ENCODE data around the gene DOCK4.
A peak's percentile ranks its signal among the peaks of the same experiment; 100 is the strongest.
"Not testable (repeated sequence)": the region's sequence is repeated elsewhere in the genome, so short reads cannot be mapped to it uniquely, and the experiment has no call there.

Gene DOCK4

DNA sequence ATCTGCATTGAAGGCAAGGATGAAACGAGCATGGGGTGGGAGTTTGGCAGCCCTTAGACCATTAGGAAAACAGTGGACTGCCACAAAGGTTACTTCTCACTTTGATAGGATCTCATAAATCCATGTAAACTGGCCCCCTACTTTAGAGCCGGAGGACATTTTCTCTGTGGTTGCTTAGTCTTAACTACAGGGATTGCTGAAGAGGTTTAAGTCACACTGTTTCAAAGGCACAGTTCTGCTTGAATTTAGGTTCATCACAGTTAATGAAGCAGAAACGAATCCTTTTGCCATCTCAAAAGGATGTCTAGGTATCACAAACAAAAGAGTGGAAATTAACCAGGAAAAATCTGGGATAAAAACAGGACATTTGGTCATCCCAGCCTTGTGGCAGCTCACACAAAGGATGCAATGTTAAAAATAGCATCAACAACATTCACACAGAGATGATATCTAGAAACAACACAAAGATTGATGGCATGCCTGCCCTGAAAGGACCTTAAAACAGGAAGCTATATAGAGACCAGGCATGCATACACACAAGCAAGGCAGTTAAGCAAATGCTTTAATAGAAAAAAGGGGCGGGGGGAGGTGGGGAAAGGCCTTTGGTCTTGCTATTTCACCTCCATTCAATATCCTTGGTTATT lies 74.0 kb downstream of the DOCK4 start:
- no peak for DNase-seq

DNA sequence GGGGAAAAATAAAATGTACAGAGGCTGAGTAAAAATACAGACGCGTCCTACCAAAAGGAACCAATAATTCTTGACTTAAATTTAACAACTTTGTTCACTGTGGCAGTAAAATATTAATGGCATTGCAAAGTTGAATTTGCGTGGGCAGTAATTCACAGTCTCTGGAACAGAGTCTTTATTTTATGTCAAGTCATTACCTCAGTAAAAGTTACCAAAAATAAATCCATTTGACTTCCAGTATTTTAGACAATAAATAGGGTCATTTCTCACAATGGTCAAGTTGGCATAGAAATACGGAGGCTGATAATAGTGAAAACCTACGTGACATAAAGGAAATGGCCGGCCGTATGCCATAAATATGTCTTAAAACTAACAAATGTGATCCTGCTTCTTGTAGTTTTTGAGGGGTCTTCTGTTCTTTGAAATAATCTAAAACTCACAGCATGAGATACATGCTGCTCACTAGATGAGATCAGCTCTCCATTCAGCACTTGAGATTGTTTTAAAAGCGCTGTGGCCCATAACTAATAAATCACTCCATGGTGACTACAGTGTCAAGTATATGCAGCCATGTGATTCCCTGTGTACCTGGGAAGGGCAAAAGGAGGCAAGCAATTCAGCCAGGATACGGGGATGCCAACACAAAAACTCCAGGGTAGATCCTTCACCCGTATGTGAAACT lies 75.3 kb downstream of the DOCK4 start:
- no peak for DNase-seq

DNA sequence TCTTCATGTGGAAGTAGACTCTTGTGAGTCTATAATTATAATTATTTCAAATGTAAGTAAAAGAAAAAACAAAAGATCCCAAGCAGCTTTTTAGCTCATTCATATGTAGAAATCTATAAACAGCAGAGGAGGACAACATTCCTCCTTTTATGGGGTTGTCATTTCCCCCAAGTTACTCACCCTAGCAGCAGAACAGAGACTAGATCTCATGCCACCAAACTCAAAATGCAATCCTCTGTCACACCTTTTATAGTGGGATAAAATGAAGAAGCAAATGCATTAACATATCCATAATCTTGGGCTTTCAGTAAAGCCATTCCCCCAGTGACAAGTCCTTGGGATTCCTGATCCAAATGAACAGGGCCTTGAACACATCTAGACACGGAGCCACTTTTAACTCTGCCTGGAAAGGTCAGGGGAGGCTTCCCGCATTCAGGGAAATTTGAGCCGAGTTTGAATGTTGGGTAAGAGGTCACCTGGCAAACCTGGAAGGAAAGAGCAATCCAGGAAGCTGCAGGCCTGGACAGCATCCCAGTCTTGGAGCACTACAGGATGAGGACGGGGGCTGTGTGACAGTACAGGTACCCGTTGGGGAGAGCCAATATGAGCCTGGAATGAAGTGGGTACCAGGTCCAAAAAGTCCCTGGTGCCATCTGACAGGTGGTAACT lies 76.4 kb downstream of the DOCK4 start:
- DNase-seq, result peak; percentile 31

DNA sequence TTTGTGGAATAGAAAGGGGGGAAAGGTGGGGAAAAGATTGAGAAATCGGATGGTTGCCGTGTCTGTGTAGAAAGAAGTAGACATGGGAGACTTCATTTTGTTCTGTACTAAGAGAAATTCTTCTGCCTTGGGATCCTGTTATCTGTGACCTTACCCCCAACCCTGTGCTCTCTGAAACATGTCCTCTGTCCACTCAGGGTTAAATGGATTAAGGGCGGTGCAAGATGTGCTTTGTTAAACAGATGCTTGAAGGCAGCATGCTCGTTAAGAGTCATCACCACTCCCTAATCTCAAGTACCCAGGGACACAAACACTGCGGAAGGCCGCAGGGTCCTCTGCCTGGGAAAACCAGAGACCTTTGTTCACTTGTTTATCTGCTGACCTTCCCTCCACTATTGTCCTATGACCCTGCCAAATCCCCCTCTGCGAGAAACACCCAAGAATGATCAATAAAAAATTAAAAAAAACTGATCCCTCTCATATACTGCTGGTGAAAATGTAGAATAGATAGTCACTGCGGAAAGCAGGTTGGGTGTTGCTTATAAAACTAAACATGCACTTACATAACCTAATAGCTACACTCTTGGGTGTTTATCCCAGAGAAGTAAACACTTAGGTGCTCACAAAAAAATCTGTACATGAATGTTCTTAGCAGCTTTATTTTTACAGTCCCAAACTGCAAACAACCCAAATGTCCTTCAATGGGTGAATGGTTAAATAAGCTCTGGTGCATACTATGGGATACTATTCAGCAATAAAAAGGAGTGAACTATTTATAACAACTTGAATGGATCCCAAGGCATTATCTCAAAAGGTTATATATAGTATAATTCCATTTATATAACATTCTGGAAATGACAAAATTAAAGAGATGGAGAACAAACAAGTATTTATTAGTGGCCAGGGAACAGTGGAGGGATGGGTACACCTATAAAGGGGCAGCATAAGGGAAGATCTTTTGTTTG lies 77.5 kb downstream of the DOCK4 start:
- not testable (repeated sequence) for DNase-seq

DNA sequence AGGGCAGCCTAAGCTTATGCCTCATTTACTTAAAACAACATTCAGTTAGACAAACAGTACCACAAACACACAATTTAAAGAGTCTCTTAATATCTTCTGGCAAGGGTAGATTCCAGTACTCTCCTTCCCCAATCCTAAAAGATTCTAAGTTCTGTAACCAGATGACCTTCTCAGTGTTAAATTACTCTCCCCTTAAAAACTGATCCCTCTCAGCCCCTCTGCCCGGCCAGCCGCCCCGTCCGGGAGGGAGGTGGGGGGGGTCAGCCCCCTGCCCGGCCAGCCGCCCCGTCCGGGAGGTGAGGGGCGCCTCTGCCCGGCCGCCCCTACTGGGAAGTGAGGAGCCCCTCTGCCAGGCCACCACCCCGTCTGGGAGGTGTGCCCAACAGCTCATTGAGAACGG lies 78.2 kb downstream of the DOCK4 start:
- not testable (repeated sequence) for DNase-seq

DNA sequence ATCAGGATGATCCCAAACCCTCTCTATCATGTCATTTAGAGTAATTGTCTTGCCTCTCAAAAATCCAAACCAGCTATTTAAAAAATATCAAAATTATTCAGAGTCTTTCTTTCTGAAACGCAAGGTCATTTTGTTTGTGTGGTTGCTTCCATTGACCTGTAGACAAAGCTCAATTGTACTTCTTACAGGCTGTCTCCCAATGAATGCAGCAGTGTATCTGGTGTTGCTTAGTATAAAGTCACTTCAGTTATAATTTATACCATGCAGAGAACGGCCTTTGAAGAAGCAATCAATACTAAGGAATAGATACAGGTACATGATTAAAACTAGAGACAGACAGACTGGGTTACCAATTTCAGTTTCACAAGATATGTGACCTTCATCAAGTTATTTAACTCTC lies 80.9 kb downstream of the DOCK4 start:
- DNase-seq, result no peak

DNA sequence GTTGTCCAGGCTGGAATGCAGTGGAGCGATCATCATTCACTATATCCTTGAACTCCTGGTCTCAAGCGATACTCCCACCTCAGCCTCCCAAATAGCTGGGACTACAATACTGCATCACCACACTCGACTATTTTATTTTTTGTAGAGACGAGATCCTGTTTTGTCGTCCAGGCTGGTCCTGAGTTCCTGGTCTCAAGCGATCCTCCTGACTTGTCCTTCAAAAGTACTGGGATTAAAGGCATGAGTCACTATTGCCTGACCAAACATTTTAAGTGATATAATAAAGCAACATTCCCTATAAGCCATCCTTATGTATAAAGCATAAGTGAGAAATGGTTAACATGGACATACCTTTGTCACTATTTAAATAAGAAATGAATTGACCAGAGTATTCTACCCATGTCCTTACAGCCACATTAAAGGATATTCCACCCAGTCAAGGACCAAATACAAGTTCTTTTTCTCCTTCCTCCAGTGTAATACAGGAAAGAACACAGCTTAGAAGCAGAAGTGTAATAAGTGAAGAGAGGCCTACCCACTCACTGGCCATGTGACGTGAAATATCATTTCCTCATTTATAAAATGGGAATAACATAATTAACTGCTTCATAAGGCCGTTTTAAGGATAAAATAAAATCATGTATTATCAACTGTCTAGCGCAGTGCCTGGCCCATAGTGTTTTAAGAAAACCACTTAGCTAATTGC lies 82.0 kb downstream of the DOCK4 start:
- no peak for DNase-seq

DNA sequence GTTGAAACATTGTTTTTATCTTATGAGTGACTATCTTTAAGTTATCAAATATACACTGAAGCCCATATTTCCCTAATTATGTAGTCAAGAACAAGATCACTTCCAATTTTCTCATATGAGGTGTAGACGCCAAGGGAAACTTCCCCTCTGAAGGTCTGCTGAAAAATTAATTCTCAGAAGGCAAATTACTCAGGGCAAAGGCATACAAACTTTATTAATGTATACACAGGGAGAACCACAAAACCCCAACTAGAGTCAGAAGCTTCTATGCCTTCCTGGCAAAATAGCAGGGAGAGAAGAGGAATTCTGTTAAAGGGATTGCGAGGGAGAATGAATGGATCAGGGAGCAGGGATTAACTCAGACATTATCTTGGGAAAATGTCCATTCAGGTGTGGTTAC lies 83.4 kb downstream of the DOCK4 start:
- DNase-seq, result no peak

DNA sequence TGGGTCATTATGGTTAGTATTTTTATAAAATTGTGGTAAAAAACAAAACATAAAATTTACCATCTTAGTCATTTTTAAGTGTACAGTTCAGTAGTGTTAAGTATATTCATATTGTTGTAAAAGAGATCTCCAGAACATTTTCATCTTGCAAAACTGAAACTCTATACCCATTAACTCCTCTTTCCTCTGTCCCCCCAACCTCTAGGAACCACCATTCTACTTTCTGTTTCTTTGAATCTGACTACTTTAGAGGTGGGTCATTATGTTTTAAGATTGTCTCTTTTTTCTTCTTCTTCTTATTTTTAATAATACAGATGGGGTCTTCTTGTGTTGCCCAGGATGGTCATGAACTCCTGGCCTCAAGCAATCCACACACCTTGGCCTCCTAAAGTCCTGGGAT lies 84.1 kb downstream of the DOCK4 start:
- no peak for DNase-seq

DNA sequence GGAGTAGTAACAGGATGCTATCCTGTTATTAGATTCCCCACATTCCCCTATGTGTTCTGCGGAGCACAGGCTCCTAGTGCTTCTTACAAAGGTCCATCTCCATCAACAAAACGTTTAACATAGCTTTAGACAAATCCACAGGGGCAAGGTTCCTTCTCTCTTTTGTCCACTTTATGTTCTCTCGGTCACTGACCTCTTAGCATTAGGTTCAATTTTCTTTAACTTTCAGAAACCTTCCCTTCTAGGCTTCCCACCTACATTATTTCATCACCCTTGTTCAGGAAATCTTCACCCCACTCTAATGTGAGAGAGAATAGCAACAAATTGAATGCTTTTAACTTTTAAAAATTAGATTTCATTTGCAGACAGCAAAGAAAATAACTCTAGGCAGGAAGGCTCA lies 84.9 kb downstream of the DOCK4 start:
- no peak for DNase-seq

DNA sequence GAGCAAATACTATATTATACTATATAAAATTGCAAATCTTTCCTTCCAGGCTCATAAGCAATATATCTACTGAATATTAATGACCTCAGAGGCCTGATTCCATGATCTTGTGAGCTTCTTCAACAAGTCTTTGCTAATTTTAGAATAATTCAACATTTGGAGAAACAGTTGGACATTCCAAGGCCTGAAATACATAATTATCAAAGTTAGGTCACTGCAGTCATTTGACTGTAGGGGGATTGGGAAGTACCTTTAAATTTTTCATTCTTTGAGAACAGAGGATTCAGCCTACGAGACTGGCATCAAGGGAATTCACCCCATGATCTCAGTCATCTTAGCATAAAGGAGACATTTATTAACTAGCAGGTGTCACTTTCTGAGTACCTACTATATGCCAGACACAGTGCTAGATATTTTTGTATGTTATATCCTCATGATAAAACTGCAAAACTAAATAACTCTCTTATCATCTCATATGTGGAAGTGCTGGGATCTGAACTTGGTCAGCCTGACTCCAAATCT lies 85.4 kb downstream of the DOCK4 start:
- no peak for DNase-seq

DNA sequence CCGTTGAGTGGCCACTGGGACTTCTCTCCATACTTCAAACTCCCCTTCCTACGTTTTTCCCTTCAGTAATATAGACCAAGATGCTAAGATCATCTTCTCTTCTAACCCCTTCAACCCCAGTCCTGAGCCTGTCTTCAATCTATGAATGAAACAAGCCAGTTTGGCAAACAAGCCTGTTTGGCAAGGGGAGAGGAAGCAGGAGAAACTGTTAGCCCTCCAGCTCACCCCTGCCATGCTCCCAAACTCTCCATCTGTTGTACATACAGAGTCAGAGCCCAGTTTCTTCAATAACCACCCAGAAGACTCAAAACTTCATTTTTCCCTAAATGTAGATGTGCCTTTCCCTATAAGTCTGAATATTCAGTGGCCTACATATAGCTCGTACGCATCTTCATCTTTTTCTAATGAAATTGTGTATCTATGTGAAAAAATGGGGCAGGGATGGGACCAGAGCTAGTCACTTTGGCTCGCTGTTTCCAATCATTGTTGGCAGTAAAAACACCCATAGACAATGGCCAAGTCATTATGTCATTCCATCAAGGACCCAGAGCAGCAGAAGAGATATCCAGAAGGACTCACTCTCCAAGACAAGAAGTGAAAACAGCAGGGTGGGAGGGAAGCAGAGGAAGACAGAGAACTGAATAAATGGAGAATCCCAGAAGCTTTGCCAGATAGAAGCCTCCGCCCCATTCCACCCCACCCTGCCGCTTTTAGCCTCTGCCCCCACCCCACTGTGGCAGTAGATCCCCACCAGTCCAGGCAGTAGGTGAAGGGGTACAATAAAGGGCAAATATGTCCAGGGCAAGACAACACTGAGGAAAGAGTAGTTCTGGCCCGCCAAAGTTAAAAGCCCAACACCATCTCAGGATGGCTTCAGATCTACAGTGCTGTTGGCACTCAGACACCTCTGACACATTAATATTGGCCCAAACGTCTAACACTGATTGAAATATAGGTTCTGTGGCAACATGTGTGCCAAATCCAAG lies 87.3 kb downstream of the DOCK4 start:
- DNase-seq, result no peak

DNA sequence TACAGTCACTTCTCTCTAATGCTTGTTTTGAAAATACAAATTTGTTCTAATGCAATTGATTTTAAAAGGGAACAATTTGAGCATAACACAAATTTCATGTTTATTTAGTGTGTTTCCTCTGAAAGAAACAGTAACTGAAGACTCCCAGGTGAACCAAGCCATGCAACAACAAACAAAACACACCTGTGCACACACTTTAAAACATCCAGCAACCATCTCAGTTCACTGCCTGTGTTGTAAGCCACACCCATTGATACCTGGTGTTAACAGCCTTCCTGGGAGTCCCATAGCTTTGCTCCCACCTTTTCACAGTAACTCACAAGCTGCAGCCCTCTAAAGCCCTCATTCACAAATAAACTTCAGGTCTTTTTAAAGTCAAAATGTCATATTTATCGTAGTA lies 89.3 kb downstream of the DOCK4 start:
- DNase-seq, result no peak

DNA sequence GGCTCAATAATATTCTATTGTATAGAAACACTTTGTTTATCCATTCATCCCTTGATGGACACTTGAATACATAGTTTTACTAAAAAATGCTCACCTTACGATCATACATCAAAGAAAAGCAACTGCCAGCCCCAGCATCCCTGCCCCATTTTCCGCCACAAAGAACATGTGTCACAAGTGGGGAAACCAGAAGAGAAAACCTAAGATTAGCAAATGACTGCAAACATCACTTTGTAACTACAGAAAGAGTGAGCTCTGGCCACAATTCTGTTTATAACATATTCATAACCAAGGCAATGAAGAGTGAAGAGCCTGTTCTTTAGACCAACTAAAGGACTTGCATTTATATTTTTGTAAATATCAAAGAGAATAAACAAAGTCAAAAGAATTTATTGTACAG lies 89.8 kb downstream of the DOCK4 start:
- no peak for DNase-seq

DNA sequence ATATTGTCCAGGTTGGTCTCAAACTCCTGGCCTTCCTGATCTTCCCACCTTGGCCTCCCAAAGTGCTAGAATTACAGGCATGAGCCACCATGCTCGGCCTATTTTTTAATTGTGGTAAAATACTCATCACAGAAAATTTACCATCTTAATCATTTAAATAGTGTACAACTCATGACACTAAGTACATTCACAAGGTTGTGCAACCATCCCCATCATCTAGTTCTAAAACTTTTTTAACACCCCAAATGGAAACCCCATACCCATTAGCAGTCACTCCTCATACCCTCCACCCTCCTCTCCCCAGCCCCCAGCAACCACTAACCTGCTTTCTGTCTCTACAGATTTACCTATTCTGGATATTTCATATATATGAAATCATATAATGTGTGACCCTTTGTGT lies 90.3 kb downstream of the DOCK4 start:
- DNase-seq, result no peak

DNA sequence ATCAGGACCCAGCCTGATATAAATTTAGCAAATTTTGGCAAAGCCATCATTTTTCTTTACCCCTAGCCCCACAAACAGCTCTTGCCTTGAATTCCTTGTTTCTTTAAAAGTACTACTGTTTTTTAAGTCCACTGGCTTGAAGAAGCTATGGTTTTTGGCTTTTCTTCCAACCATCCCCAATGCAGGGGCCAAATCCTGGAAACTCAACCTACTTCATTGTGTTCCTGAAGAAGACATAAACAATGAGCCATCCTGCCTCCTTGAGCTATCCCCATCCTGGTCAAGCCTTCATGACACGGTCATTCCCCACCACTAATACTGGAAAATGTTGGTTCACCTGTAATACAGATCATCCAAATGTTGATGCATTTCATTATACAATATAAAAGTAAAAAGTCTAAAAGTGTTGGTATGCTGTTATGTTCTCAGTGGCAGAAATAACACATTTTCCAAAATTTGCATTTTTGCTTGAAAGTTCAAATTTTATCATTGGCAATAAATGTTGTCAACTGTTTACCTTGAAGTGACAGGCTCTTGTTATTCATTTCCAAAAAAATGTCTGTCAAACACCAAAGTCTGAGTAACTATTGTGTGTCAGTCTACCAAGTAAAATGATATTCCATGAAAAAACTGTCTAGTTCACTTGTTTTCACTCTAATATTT lies 92.2 kb downstream of the DOCK4 start:
- no peak for DNase-seq

DNA sequence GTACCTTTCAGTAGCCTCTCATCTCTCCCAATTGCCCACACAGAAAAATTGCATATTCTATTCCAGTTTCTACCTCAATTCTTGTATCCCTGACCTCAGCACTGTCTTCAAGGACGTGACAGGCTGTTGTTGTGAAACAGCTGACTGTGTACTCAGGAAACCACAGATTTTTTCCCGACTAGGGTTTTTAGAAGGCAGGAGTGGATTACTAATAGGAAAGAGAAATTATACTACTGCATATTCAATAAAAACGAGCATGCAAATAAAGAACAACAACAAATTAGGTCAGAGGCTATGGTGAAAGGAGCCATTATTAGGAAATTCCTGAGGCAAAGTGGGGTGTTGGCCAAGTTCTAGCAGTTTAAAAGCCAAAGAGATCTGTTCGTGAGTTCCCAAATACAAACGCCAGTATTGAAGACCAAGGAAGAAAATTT lies 93.4 kb downstream of the DOCK4 start:
- no peak for DNase-seq

DNA sequence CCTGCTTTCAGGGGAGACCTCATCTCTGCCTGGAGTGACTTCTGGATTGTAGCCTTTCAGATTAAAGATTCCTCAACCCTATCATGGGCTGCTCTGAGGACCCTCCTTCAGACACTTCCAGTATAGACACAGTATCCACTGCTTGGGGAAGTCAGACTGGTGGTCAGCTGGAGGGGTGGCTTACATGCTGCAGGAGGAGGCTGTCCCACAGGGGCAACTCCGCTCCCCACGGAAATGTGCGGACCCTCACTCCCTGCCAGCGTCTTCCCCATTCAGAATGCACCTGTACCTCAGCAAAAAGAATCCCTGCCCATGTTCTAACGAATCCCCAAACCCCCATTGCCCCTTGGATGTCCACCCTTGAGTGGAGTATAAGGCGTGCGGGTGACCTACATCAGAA lies 95.5 kb downstream of the DOCK4 start:
- DNase-seq, result no peak

DNA sequence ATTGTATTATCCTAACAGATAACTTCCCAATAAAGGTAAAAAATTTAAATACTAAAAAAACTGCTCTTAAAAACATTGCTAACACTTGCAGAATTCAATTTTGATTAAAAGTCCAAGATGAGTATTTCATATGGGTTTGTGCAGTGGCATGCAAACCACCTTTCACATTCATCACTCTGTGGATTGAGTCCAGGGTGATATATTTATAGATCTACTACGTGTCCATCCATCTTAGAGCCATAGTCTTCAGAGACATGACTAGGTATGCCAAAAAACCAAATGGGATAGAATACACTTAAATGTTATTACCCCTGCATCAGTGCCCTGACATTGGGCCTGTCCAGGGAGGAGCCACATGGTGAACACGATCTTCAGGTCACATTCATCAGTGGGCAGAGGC lies 96.0 kb downstream of the DOCK4 start:
- no peak for DNase-seq

DNA sequence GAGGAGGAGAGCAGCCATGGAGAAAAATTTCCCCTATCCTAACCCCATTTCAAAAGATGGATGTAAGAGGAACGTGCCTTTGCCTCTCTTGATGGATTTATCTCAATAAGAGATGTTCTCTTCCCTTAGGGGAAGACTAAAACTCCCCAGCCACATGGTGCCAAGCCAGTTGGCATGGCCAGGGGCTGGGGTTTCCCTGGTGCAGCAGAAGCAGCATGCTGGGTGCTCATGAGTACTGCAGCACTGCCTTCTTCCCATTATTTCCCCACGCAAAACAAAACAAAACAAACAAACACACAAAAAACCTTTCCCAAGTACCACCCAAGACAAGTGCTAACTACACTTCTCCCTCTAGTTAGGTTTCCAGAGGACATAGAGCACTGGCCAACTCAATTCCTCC lies 97.2 kb downstream of the DOCK4 start:
- DNase-seq, result no peak

Data from NCI-H2107 (cell line).